ENCODE measurements around the gene MAPK1IP1L. TPM values are rescaled to one million over a fixed set of nuclear protein-coding genes. Genes with fewer than 3 reads are reported as not detected.

MAPK1IP1L gene
- total RNA-seq, 2 donors from 2014 or later: 51.3 to 137 TPM

DNA sequence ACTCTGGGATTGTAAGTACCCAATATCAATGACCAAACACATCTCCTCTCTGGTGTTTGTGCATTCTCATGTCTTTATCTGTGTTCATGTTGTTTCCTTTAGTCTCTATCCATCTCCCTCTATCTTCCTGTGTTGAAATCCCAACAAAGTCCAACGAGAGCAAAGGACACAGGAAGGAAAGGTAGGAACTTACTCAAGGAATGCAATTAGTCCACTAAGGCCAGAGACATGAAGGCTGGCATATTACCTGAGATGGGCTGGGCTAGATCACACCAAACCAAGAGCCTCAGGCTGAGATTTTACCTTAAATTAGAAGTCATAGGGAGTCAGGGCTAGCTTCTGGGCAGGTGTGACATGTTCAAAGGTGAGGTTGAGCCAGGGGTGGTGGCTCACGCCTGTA is 63.3 kb downstream of the MAPK1IP1L start:
- no peak overlapping the region for H3K4me3 ChIP-seq
- no peaks in the 10 kb centered on the region for H3K36me3 ChIP-seq
- H3K9me3 ChIP-seq: no peaks in the 10 kb centered on the region
- no peaks in the 10 kb centered on the region for H3K27me3 ChIP-seq (replicated peaks; ENCODE audit: insufficient read depth)
- no peak overlapping the region for H3K27ac ChIP-seq
- intact Hi-C loops (cut with DNase I): no loop called here
- WGBS: 86% methylated on average over 2 of the region's 2 CpGs
- no peak for DNase-seq (ENCODE audit: low spot score)
- H3K4me1 ChIP-seq (replicated peaks): peaks cover 9% of the 10 kb centered on the region
- TF ChIP-seq POLR2A (IDR thresholded peaks at IDR 0.05) (no peak), POLR2AphosphoS5 (IDR thresholded peaks at IDR 0.05) (no peak)

DNA sequence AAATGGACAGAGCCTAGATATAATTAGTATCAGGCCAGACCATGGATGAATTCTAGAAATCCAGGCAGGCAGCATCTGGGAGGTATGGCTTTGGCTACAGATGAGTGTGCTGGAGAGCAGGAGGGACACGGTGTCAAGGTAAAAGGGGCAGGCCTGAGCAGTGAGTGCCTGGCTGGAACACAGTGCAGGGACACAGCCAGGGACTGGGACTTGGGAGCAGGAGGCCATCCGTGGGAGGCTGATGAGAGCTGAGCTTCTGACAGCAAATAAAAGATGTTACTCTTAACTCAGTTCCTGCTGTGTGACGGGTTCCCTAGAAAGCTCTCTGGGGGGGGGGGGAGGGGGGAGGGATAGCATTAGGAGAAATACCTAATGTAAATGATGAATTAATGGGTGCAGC is 64.0 kb downstream of the MAPK1IP1L start:
- 39% methylated on average over 3 of the region's 3 CpGs for WGBS
- intact Hi-C loops (cut with DNase I): no loop called here
- H3K27ac ChIP-seq: no peak overlapping the region
- no peak for DNase-seq (ENCODE audit: low spot score)
- H3K4me3 ChIP-seq: no peak overlapping the region
- TF ChIP-seq, protein P1, sequence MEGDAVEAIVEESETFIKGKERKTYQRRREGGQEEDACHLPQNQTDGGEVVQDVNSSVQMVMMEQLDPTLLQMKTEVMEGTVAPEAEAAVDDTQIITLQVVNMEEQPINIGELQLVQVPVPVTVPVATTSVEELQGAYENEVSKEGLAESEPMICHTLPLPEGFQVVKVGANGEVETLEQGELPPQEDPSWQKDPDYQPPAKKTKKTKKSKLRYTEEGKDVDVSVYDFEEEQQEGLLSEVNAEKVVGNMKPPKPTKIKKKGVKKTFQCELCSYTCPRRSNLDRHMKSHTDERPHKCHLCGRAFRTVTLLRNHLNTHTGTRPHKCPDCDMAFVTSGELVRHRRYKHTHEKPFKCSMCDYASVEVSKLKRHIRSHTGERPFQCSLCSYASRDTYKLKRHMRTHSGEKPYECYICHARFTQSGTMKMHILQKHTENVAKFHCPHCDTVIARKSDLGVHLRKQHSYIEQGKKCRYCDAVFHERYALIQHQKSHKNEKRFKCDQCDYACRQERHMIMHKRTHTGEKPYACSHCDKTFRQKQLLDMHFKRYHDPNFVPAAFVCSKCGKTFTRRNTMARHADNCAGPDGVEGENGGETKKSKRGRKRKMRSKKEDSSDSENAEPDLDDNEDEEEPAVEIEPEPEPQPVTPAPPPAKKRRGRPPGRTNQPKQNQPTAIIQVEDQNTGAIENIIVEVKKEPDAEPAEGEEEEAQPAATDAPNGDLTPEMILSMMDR (IDR thresholded peaks at IDR 0.05): no peak
- TF ChIP-seq POLR2AphosphoS5 (IDR thresholded peaks at IDR 0.05) (no peak), POLR2A (IDR thresholded peaks at IDR 0.05) (no peak)
- H3K4me1 ChIP-seq (replicated peaks): peaks cover 9% of the 10 kb centered on the region
- no peaks in the 10 kb centered on the region for H3K27me3 ChIP-seq (replicated peaks; ENCODE audit: insufficient read depth)
- no peaks in the 10 kb centered on the region for H3K36me3 ChIP-seq
- no peaks in the 10 kb centered on the region for H3K9me3 ChIP-seq

DNA sequence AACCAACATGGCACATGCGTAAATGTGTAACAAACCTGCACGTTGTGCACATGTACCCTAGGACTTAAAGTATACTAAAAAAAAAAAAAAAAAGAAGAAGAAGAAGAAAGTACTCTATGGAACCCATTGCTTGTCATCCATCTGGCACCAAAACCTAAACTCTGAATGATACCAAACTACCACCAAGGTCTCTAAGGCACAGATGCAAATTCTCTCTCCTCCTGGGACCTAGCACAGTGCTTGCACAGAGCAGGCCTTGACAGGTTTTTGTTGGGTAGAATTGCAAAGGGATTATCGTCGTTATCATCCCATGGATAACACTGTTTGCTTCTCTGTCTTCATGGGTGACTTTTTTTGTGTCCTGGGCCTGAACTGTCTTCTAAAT is 64.4 kb downstream of the MAPK1IP1L start:
- no peak overlapping the region for H3K27ac ChIP-seq
- intact Hi-C loops (cut with DNase I): no loop called here
- no peaks in the 10 kb centered on the region for H3K27me3 ChIP-seq (replicated peaks; ENCODE audit: insufficient read depth)
- no peaks in the 10 kb centered on the region for H3K9me3 ChIP-seq
- H3K4me3 ChIP-seq: no peak overlapping the region
- no peaks in the 10 kb centered on the region for H3K36me3 ChIP-seq
- no peak for DNase-seq (ENCODE audit: low spot score)
- peaks cover 9% of the 10 kb centered on the region for H3K4me1 ChIP-seq (replicated peaks)
- 83% methylated on average over 4 of the region's 4 CpGs for WGBS
- TF ChIP-seq POLR2AphosphoS5 (IDR thresholded peaks at IDR 0.05) (no peak), POLR2A (IDR thresholded peaks at IDR 0.05) (no peak)
- TF ChIP-seq, protein P1 (IDR thresholded peaks at IDR 0.05): no peak

DNA sequence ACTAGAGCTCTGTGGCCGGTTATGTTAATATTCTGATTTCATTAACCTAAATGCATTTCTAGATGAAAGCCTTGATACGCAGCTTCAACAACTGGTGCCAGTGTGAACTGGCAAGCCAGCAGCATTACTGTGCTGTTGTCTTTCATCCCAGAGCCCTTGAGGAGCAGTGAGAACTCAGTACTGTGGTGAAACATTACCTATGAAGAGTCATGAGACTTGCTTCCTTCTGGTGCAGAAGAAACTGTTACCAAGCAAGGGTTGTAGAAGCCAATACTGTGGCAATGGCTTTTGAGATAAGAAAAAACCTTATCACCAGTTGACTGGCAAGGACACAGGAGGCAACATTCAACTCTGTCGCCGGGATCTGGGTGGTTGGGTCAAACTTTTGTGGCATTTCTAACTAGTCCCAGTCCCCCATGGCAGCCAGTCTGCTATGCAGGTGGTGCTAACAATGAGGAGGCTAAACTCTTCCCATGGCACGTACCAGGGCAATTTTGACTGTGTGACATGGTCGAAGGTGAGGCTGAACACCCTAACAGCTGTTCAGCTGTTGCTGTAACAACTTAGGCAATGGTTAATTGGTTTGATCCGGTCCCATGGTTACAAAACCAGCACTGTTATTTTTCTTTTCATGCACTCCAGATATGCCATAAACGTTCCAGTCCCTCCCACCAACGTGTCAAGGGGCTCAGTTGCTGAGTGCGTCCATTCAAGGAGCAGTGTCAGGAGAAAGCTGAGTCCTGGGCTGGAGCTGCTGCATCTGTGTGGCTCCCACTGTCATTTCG is 65.0 kb downstream of the MAPK1IP1L start:
- H3K4me1 ChIP-seq (replicated peaks): peaks cover 9% of the 10 kb centered on the region
- H3K4me3 ChIP-seq: no peak overlapping the region
- 82% methylated on average over 11 of the region's 11 CpGs for WGBS
- H3K9me3 ChIP-seq: no peaks in the 10 kb centered on the region
- H3K36me3 ChIP-seq: no peaks in the 10 kb centered on the region
- TF ChIP-seq POLR2A (IDR thresholded peaks at IDR 0.05) (no peak), POLR2AphosphoS5 (IDR thresholded peaks at IDR 0.05) (no peak)
- TF ChIP-seq, protein P1 (IDR thresholded peaks at IDR 0.05): no peak
- intact Hi-C loops (cut with DNase I): no loop called here
- H3K27ac ChIP-seq: no peak overlapping the region
- no peaks in the 10 kb centered on the region for H3K27me3 ChIP-seq (replicated peaks; ENCODE audit: insufficient read depth)
- no peak for DNase-seq (ENCODE audit: low spot score)

DNA sequence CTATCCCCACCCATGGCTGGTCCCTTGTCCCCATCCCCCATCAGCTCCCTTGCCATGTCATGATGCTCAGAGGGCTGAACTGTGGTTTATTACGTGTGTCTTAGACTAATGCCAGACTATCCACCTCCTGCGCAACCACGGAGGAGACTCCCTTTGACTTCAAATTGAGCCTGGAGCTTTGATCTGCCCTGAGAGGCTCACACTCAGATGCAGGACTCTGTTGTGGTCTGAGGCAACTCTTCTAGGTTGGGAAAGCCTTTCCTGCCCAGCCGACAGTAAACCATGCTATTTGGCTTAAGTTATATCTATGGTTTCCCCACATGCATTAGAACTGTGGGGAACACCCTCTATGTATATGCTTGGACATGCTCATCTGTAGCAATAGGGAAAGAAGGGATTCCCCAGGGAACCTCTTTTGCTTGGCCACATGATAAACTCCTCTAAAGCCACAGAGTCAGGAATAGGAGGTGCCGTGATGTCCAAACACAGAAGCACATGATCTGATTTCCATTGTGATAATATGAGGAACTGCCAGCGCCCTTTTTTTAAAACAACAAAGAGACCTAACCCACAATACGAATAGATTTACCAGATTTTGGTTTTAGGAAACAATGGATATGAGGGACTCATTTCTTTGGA is 66.5 kb downstream of the MAPK1IP1L start:
- Histone ChIP-seq H3K27me3 (replicated peaks; ENCODE audit: insufficient read depth) (no peaks in the 10 kb centered on the region), H3K27ac (peak overlapping the region; percentile 53 to 63), H3K4me3 (no peak overlapping the region), H3K9me3 (no peaks in the 10 kb centered on the region), H3K4me1 (replicated peaks) (peaks cover 18% of the 10 kb centered on the region), H3K36me3 (no peaks in the 10 kb centered on the region)
- DNase-seq (ENCODE audit: low spot score): peak; percentile 38
- peak; percentile 74 for TF ChIP-seq POLR2AphosphoS5 (IDR thresholded peaks at IDR 0.05)
- TF ChIP-seq, protein P1 (IDR thresholded peaks at IDR 0.05): no peak
- 60% methylated on average over 7 of the region's 7 CpGs for WGBS
- intact Hi-C loops (cut with DNase I): no loop called here

Measured in prostate gland (tissue), 2 donors.